Mesenchymal stem cell (in vitro differentiated cells and primary cell): Measurements from ENCODE around the gene SERTAD2.

ENCODE experiments used
- DNase-seq: peaks from one replicate; pipeline ENCODE4 v3.0.0-alpha.2; 2013
- H2AFZ ChIP-seq: one replicate; pipeline ENCODE4 v1.6.1; 2013; ENCODE audit warnings: low read depth, mild to moderate bottlenecking, control low read depth, inconsistent platforms, low read length, moderate library complexity
- H2AK5ac ChIP-seq: 2 replicates; pipeline ENCODE4 v1.6.1; 2013; ENCODE audit warnings: low read length, moderate library complexity, mild to moderate bottlenecking, inconsistent platforms; ENCODE audit not compliant: severe bottlenecking
- H2BK120ac ChIP-seq: one replicate; pipeline ENCODE4 v1.6.1; 2013; ENCODE audit warnings: low read depth, mild to moderate bottlenecking, inconsistent platforms, low read length, moderate library complexity
- H2BK12ac ChIP-seq, 2 experiments: one replicate each; pipeline ENCODE4 v1.6.1; 2013; ENCODE audit warnings: inconsistent platforms in 2 of 2, low read length in 2 of 2, mild to moderate bottlenecking in 2 of 2, moderate library complexity in 2 of 2, control low read depth in 1 of 2
- H2BK15ac ChIP-seq: one replicate; pipeline ENCODE4 v1.6.1; 2013; ENCODE audit warnings: mild to moderate bottlenecking, low read depth, inconsistent platforms; ENCODE audit not compliant: poor library complexity, severe bottlenecking
- H2BK5ac ChIP-seq: 2 replicates; pipeline ENCODE4 v1.6.1; 2013; ENCODE audit warnings: low read depth, mild to moderate bottlenecking, low read length, control low read depth, inconsistent platforms; ENCODE audit not compliant: poor library complexity, severe bottlenecking
- H3K14ac ChIP-seq, 2 experiments: one replicate each; pipeline ENCODE4 v1.6.1; 2013; ENCODE audit warnings: inconsistent platforms in 2 of 2, low read length in 2 of 2, control low read depth in 1 of 2, mild to moderate bottlenecking in 1 of 2, moderate library complexity in 1 of 2
- H3K18ac ChIP-seq, 2 experiments: one replicate each; pipeline ENCODE4 v1.6.1; 2013; ENCODE audit warnings: inconsistent platforms in 2 of 2, low read length in 2 of 2, control low read depth in 1 of 2, low read depth in 1 of 2, mild to moderate bottlenecking in 1 of 2
- H3K23ac ChIP-seq, 2 experiments: one replicate each; pipeline ENCODE4 v1.6.1; 2013; ENCODE audit warnings: inconsistent platforms in 2 of 2, low read length in 2 of 2, mild to moderate bottlenecking in 2 of 2, moderate library complexity in 2 of 2, control low read depth in 1 of 2
- H3K27ac ChIP-seq: 2 replicates; pipeline ENCODE4 v1.5.1; 2013; ENCODE audit warnings: mild to moderate bottlenecking, moderate library complexity, low read length, control low read depth, inconsistent platforms; ENCODE audit not compliant: poor library complexity, severe bottlenecking
- H3K27me3 ChIP-seq, 2 experiments: 2 replicates each; pipeline versions ENCODE4 v1.6.1 to v1.7.0; 2013; ENCODE audit warnings: low read length in 2 of 2, mild to moderate bottlenecking in 2 of 2, moderate library complexity in 2 of 2, control low read depth in 1 of 2, inconsistent platforms in 1 of 2; ENCODE audit not compliant: control insufficient read depth in 1 of 2, insufficient read depth in 1 of 2
- H3K36me3 ChIP-seq, 2 experiments: 2 replicates each; pipeline versions ENCODE4 v1.6.1 to v1.7.0; 2013; ENCODE audit warnings: low read length in 2 of 2, control low read depth in 1 of 2, inconsistent platforms in 1 of 2, low read depth in 1 of 2, mild to moderate bottlenecking in 1 of 2; ENCODE audit not compliant: insufficient read depth in 2 of 2, control insufficient read depth in 1 of 2
- H3K4ac ChIP-seq, 2 experiments: one replicate each; pipeline ENCODE4 v1.6.1; 2013; ENCODE audit warnings: inconsistent platforms in 2 of 2, low read length in 2 of 2, mild to moderate bottlenecking in 2 of 2, moderate library complexity in 2 of 2, control low read depth in 1 of 2, low read depth in 1 of 2
- H3K4me1 ChIP-seq: 2 replicates; pipeline ENCODE4 v1.6.1; 2013; ENCODE audit warnings: low read depth, low read length, control low read depth; ENCODE audit not compliant: control insufficient read depth, insufficient read depth
- H3K4me2 ChIP-seq: 2 replicates; pipeline ENCODE4 v1.6.1; 2013; ENCODE audit warnings: low read length, mild to moderate bottlenecking, inconsistent platforms; ENCODE audit not compliant: poor library complexity, severe bottlenecking
- H3K4me3 ChIP-seq, 2 experiments: 2 replicates each; pipeline versions ENCODE4 v1.5.1 to v1.7.0; 2013; ENCODE audit warnings: low read length in 2 of 2, mild to moderate bottlenecking in 2 of 2, control low read depth in 1 of 2, low read depth in 1 of 2; ENCODE audit not compliant: insufficient read depth in 1 of 2
- H3K79me1 ChIP-seq: replicated peaks from 2 replicates; pipeline ENCODE4 v1.6.1; 2013; ENCODE audit warnings: mild to moderate bottlenecking, control low read depth, low read length, inconsistent platforms; ENCODE audit not compliant: poor library complexity, severe bottlenecking
- H3K9ac ChIP-seq: 2 replicates; pipeline ENCODE4 v1.7.0; 2013; ENCODE audit warnings: mild to moderate bottlenecking, low read length, moderate library complexity
- H3K9me3 ChIP-seq: 2 replicates; pipeline ENCODE4 v1.7.0; 2013; ENCODE audit warnings: mild to moderate bottlenecking, low read length; ENCODE audit not compliant: control insufficient read depth
- H4K8ac ChIP-seq: one replicate; pipeline ENCODE4 v1.6.1; 2013; ENCODE audit warnings: inconsistent platforms, mild to moderate bottlenecking, low read length, moderate library complexity
- H4K91ac ChIP-seq: one replicate; pipeline ENCODE4 v1.6.1; 2013; ENCODE audit warnings: mild to moderate bottlenecking, low read length, inconsistent platforms
- WGBS: methylation state at CpG from one replicate; pipeline ENCODE4 v1.1.7; 2013; ENCODE audit warnings: mixed read lengths; 5-methylcytosine and 5-hydroxymethylcytosine counted together

The SERTAD2 gene

DNA sequence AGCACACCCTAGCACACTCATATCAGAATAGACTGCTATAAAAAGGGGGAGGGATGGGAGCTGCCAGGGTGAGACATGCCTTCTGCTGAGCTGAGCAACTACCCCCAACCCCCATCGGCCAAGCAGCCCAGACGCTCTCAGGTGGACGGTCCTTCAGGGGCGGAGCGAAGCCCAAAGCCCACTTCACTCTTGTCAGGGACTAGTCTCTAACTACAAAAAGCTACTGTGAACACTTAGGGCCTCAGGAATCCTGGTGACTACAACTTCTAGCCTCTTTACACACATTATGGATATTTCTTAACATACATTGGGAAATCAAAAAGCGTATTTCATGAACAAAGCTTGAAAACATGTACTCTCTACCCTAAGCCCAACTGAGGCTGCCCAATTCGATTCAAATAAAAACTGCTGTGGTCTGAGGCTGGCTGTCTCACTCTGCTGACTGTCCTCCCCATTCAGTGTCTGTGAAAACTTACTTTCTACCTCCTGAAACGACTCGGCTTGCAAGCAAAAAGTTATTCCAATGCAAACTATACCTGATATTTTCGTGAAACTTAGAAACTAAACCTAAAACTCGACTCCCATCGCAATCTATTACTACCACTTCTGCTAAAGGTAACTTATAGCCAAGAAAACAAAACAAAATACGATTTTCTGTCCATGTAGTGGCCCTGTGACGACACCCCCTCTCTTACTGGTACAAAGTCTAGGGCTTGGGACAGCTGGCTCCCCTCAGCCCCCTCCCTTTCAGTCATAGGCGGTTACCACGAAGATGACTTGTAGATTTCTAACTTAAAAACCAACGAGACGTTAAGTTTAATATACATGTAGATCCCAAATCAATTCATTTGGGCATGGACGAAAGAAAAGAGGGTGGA, 1.2 kb downstream of the SERTAD2 start:
- Histone ChIP-seq H3K36me3 (no peaks in the 10 kb centered on the region), H3K4me2 (peak overlapping the region; percentile 88), H3K27ac (peak overlapping the region; percentile 68), H3K27me3 (no peaks in the 10 kb centered on the region), H3K9ac (peak overlapping the region; percentile 95), H2BK5ac (no peak overlapping the region), H3K14ac (peak overlapping the region; percentile 20 to 35), H2BK15ac (no peak overlapping the region), H3K9me3 (no peaks in the 10 kb centered on the region), H2BK120ac (no peak overlapping the region), H3K79me1 (no peaks in the 10 kb centered on the region), H3K23ac (no peak overlapping the region), H2AK5ac (no peak overlapping the region), H2BK12ac (no peak overlapping the region), H4K91ac (no peak overlapping the region), H2AFZ (no peak overlapping the region), H3K4me3 (peak overlapping the region; percentile 89), H4K8ac (no peak overlapping the region), H3K18ac (peak overlapping the region in 1 of 2 experiments; percentile 46), H3K4ac (peak overlapping the region in 1 of 2 experiments; percentile 47), H3K4me1 (peaks cover 16% of the 10 kb centered on the region)
- peak; percentile 85 for DNase-seq
- 3% methylated on average over 14 of the region's 19 CpGs for WGBS

DNA sequence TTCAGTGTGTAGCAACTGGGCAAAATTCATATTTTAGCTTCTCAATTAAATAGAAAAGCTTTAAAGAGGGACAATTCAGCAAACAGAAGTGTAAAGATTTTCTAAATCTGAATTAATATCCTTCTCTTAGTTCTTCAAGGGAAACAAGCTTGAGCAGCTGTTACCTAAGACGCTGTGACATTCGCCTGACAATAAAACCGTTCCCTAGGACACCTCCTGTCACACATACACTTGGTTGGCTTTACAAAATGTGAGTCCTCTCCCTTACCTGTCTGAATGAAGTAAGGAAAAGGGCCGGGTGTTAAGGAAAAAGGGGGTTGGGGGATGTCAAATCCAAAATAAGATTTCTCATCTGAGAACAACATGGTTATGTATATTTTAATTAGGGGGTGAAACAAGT, 2.1 kb downstream of the SERTAD2 start:
- Histone ChIP-seq H2BK5ac (no peak overlapping the region), H3K9me3 (no peaks in the 10 kb centered on the region), H2AK5ac (no peak overlapping the region), H3K14ac (no peak overlapping the region), H2BK15ac (no peak overlapping the region), H2BK12ac (no peak overlapping the region), H3K36me3 (no peaks in the 10 kb centered on the region), H3K27ac (no peak overlapping the region), H3K4me3 (peak overlapping the region in 1 of 2 experiments; percentile 89), H3K23ac (no peak overlapping the region), H3K4me2 (peak overlapping the region; percentile 20), H2AFZ (no peak overlapping the region), H3K27me3 (no peaks in the 10 kb centered on the region), H3K9ac (peak overlapping the region; percentile 95), H4K8ac (no peak overlapping the region), H3K79me1 (no peaks in the 10 kb centered on the region), H3K4me1 (peaks cover 16% of the 10 kb centered on the region), H4K91ac (no peak overlapping the region), H3K4ac (no peak overlapping the region), H2BK120ac (no peak overlapping the region), H3K18ac (no peak overlapping the region)
- DNase-seq = no peak
- no CpG with 5 or more reads among the region's 4 CpGs for WGBS

- DNase-seq = no peak
- Histone ChIP-seq H2BK120ac (no peak overlapping the region), H4K91ac (no peak overlapping the region), H3K9me3 (no peaks in the 10 kb centered on the region), H3K4me1 (peaks cover 11% of the 10 kb centered on the region), H3K9ac (peak overlapping the region; percentile 95), H3K27me3 (no peaks in the 10 kb centered on the region), H2BK5ac (no peak overlapping the region), H3K27ac (no peak overlapping the region), H3K36me3 (no peaks in the 10 kb centered on the region), H3K4me3 (peak overlapping the region in 1 of 2 experiments; percentile 89), H3K4me2 (no peak overlapping the region), H3K14ac (no peak overlapping the region), H2AK5ac (no peak overlapping the region), H2BK15ac (no peak overlapping the region), H3K18ac (no peak overlapping the region), H2BK12ac (peak overlapping the region in 1 of 2 experiments; percentile 31), H3K79me1 (no peaks in the 10 kb centered on the region), H2AFZ (no peak overlapping the region), H4K8ac (no peak overlapping the region), H3K4ac (no peak overlapping the region), H3K23ac (no peak overlapping the region)
- 60% methylated on average over 1 of the region's 5 CpGs for WGBS
Measured at GRCh38 chr2:64650722-64651338, 2.9 kb downstream of the SERTAD2 start.

GRCh38 chr2:64650296-64650695, 3.4 kb downstream of the SERTAD2 start:
- no peaks in the 10 kb centered on the region for H3K9me3 ChIP-seq
- H3K18ac ChIP-seq = no peak overlapping the region
- no peak overlapping the region for H4K91ac ChIP-seq
- H3K14ac ChIP-seq = no peak overlapping the region
- H3K23ac ChIP-seq = no peak overlapping the region
- peak overlapping the region; percentile 95 for H3K9ac ChIP-seq
- no peak overlapping the region for H3K4me2 ChIP-seq
- DNase-seq = no peak
- no peaks in the 10 kb centered on the region for H3K79me1 ChIP-seq
- peak overlapping the region; percentile 13 for H2AK5ac ChIP-seq
- H3K27me3 ChIP-seq = no peaks in the 10 kb centered on the region
- H2BK120ac ChIP-seq = no peak overlapping the region
- H3K4me3 ChIP-seq = peak overlapping the region in 1 of 2 experiments; percentile 89
- no peak overlapping the region for H2AFZ ChIP-seq
- no peak overlapping the region for H3K4ac ChIP-seq
- H2BK5ac ChIP-seq = no peak overlapping the region
- no peaks in the 10 kb centered on the region for H3K36me3 ChIP-seq
- 98% methylated on average over 5 of the region's 5 CpGs for WGBS
- peaks cover 11% of the 10 kb centered on the region for H3K4me1 ChIP-seq
- H2BK15ac ChIP-seq = no peak overlapping the region
- no peak overlapping the region for H4K8ac ChIP-seq
- H2BK12ac ChIP-seq = no peak overlapping the region
- H3K27ac ChIP-seq = no peak overlapping the region
